Stimulated activated CD8-positive, alpha-beta memory T cell treated with anti-CD3 and anti-CD28 coated beads, Interleukin-15, amount 100 ng/mL, for 1 hour (primary cell): ENCODE results near the gene RBM17.
A peak's percentile ranks its signal among the peaks of the same experiment; 100 is the strongest.
"Not testable (repeated sequence)": the region's sequence is repeated elsewhere in the genome, so short reads cannot be mapped to it uniquely, and the experiment has no call there.

Source experiments
- DNase-seq: peaks from one replicate; pipeline ENCODE4 v3.0.0-alpha.2; 2020; ENCODE audit warnings: low read depth

RBM17 gene

GRCh38 chr10:6161921-6162320 lies 73.1 kb downstream of the RBM17 start:
- no peak for DNase-seq

- no peak for DNase-seq
Measured at GRCh38 chr10:6162589-6163356, 73.9 kb downstream of the RBM17 start.

GRCh38 chr10:6163364-6164270 lies 74.8 kb downstream of the RBM17 start:
- peak; percentile 87 for DNase-seq

- no peak for DNase-seq
Measured at GRCh38 chr10:6164271-6165095, 75.6 kb downstream of the RBM17 start.

GRCh38 chr10:6165221-6165725 lies 76.4 kb downstream of the RBM17 start:
- DNase-seq, result no peak

- DNase-seq, result not testable (repeated sequence)
Measured at GRCh38 chr10:6165933-6166332, 77.1 kb downstream of the RBM17 start.
